HAP-1 (cell line): Measurements from ENCODE around the gene FN3KRP.

Experiments
- DNase-seq, 2 experiments: peaks; one replicate each; pipeline ENCODE4 v3.0.0-alpha.2; 2016 to 2020; ENCODE audit warnings: low spot score in 2 of 2
- H3K27me3 ChIP-seq: fragments of 250-450 bp; sonication (Bioruptor Pico); 2 replicates; pipeline ENCODE4 v1.5.1; 2020; ENCODE audit warnings: low read depth, mild to moderate bottlenecking, moderate library complexity
- H3K36me3 ChIP-seq: fragments of 250-450 bp; sonication (Bioruptor Pico); replicated peaks from 2 replicates; pipeline ENCODE4 v1.5.1; 2020; ENCODE audit warnings: mild to moderate bottlenecking
- H3K4me1 ChIP-seq: fragments of 250-450 bp; sonication (Bioruptor Pico); 2 replicates; pipeline ENCODE4 v1.5.1; 2020; ENCODE audit warnings: mild to moderate bottlenecking
- H3K4me3 ChIP-seq: fragments of 250-450 bp; sonication (Bioruptor Pico); 2 replicates; pipeline ENCODE4 v1.5.1; 2020; ENCODE audit warnings: mild to moderate bottlenecking, moderate library complexity
- H3K9me3 ChIP-seq: fragments of 250-450 bp; sonication (Bioruptor Pico); 2 replicates; pipeline ENCODE4 v1.5.1; 2020; ENCODE audit warnings: mild to moderate bottlenecking, moderate library complexity
- in situ Hi-C: fragments of 300-500 bp; cut with MboI; formaldehyde crosslinking; loops from 3 replicates; pipeline ENCODE4 v1.14.3; 2020; ENCODE audit warnings: low sequenced_read_pairs, inconsistent platforms, mixed read lengths

FN3KRP gene

GRCh38 chr17:82716203-82717010, at the start of gene FN3KRP:
TSS of gene FN3KRP (plus strand) at chr17:82716706. CDS start at chr17:82716756, 50 bp downstream.
- no peaks in the 10 kb centered on the region for H3K27me3 ChIP-seq
- in situ Hi-C loops: no loop called here
- H3K4me1 ChIP-seq: peaks cover 8% of the 10 kb centered on the region
- H3K36me3 ChIP-seq: peaks cover 24% of the 10 kb centered on the region
- peak; percentile 94 to 99 for DNase-seq
- no peaks in the 10 kb centered on the region for H3K9me3 ChIP-seq
- H3K4me3 ChIP-seq: peak within 1 kb of the TSS; percentile 60

GRCh38 chr17:82666931-82667667, 49.4 kb upstream of the FN3KRP start:
- no peak for DNase-seq
- in situ Hi-C loops: loop anchor here (5.0 kb wide), 1 partner anchor 110 kb away; no protein-coding TSS in a partner anchor

GRCh38 chr17:82667668-82668000, 48.9 kb upstream of the FN3KRP start:
- in situ Hi-C loops: loop anchor here (5.0 kb wide), 1 partner anchor 110 kb away; no protein-coding TSS in a partner anchor
- H3K36me3 ChIP-seq: no peaks in the 10 kb centered on the region

More at GRCh38 chr17:82666931-82667667, 49.4 kb upstream of the FN3KRP start:
- H3K9me3 ChIP-seq: no peaks in the 10 kb centered on the region
- no peaks in the 10 kb centered on the region for H3K36me3 ChIP-seq
- no peaks in the 10 kb centered on the region for H3K27me3 ChIP-seq
- 0 out of 2 replicates have a peak, but pooled peaks cover 3% of the 10 kb centered on the region for H3K4me1 ChIP-seq
- no peak overlapping the region for H3K4me3 ChIP-seq

GRCh38 chr17:82668024-82668630, 48.4 kb upstream of the FN3KRP start:
- in situ Hi-C loops: loop anchor here (5.0 kb wide), 1 partner anchor 109 kb away; no protein-coding TSS in a partner anchor
- H3K9me3 ChIP-seq: no peaks in the 10 kb centered on the region
- no peaks in the 10 kb centered on the region for H3K36me3 ChIP-seq
- H3K4me3 ChIP-seq: no peak overlapping the region
- DNase-seq: no peak
- H3K4me1 ChIP-seq: 0 out of 2 replicates have a peak, but pooled peaks cover 3% of the 10 kb centered on the region
- H3K27me3 ChIP-seq: no peaks in the 10 kb centered on the region

More at GRCh38 chr17:82667668-82668000, 48.9 kb upstream of the FN3KRP start:
- no peak for DNase-seq
- H3K4me3 ChIP-seq: no peak overlapping the region
- H3K27me3 ChIP-seq: no peaks in the 10 kb centered on the region
- no peaks in the 10 kb centered on the region for H3K9me3 ChIP-seq
- 0 out of 2 replicates have a peak, but pooled peaks cover 3% of the 10 kb centered on the region for H3K4me1 ChIP-seq

GRCh38 chr17:82668631-82669099, 47.8 kb upstream of the FN3KRP start:
- H3K36me3 ChIP-seq: no peaks in the 10 kb centered on the region
- H3K4me1 ChIP-seq: 0 out of 2 replicates have a peak, but pooled peaks cover 3% of the 10 kb centered on the region
- DNase-seq: peak; percentile 71 to 86
- H3K27me3 ChIP-seq: no peaks in the 10 kb centered on the region
- no peak overlapping the region for H3K4me3 ChIP-seq
- in situ Hi-C loops: loop anchor here (5.0 kb wide), 1 partner anchor 109 kb away; no protein-coding TSS in a partner anchor
- H3K9me3 ChIP-seq: no peaks in the 10 kb centered on the region

GRCh38 chr17:82670661-82671450, 45.6 kb upstream of the FN3KRP start:
- H3K36me3 ChIP-seq: no peaks in the 10 kb centered on the region
- in situ Hi-C loops: no loop called here
- no peak for DNase-seq
- H3K27me3 ChIP-seq: no peaks in the 10 kb centered on the region
- no peak overlapping the region for H3K4me3 ChIP-seq
- H3K4me1 ChIP-seq: 0 out of 2 replicates have a peak, but pooled peaks cover 3% of the 10 kb centered on the region
- no peaks in the 10 kb centered on the region for H3K9me3 ChIP-seq

GRCh38 chr17:82674656-82675475, 41.6 kb upstream of the FN3KRP start:
- no peaks in the 10 kb centered on the region for H3K27me3 ChIP-seq
- in situ Hi-C loops: no loop called here

GRCh38 chr17:82675476-82676245, 40.8 kb upstream of the FN3KRP start:
- Histone ChIP-seq H3K4me3 (no peak overlapping the region), H3K9me3 (no peaks in the 10 kb centered on the region), H3K27me3 (no peaks in the 10 kb centered on the region), H3K36me3 (no peaks in the 10 kb centered on the region), H3K4me1 (0 out of 2 replicates have a peak, but pooled peaks cover 3% of the 10 kb centered on the region)
- in situ Hi-C loops: no loop called here
- DNase-seq: no peak

More at GRCh38 chr17:82674656-82675475, 41.6 kb upstream of the FN3KRP start:
- no peaks in the 10 kb centered on the region for H3K36me3 ChIP-seq
- DNase-seq: no peak
- no peaks in the 10 kb centered on the region for H3K9me3 ChIP-seq
- H3K4me3 ChIP-seq: no peak overlapping the region
- 0 out of 2 replicates have a peak, but pooled peaks cover 3% of the 10 kb centered on the region for H3K4me1 ChIP-seq

GRCh38 chr17:82677353-82677925, 39.1 kb upstream of the FN3KRP start:
- Histone ChIP-seq H3K27me3 (no peaks in the 10 kb centered on the region), H3K9me3 (peaks cover 10% of the 10 kb centered on the region), H3K4me3 (no peak overlapping the region), H3K36me3 (no peaks in the 10 kb centered on the region), H3K4me1 (0 out of 2 replicates have a peak, but pooled peaks cover 3% of the 10 kb centered on the region)
- in situ Hi-C loops: no loop called here
- no peak for DNase-seq

GRCh38 chr17:82678265-82678891, 38.1 kb upstream of the FN3KRP start:
- Histone ChIP-seq H3K4me3 (no peak overlapping the region), H3K9me3 (peaks cover 12% of the 10 kb centered on the region), H3K36me3 (no peaks in the 10 kb centered on the region), H3K27me3 (no peaks in the 10 kb centered on the region), H3K4me1 (0 out of 2 replicates have a peak, but pooled peaks cover 3% of the 10 kb centered on the region)
- no peak for DNase-seq
- in situ Hi-C loops: no loop called here
